ENCODE measurements around the gene GRAPL.
"Not testable (repeated sequence)": the region's sequence is repeated elsewhere in the genome, so short reads cannot be mapped to it uniquely, and the experiment has no call there.

DNA sequence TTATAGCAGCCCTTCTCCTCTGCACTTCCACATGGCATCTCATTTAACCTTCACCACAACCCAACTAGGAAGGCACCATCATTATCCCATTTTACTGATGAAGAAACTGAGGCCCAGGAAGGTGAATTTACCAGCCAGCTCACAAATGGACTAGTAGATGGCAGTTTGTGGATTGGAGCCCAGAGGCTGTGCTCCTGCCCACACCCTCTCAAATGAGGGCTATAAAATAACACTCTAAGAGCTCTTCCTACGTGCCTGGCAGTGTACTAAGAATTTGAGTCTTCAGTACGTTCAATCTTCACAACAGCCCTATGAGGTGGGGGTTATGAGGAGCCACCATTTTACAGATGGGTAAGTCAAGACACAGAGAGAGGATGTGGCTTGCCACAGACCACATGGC is 31.5 kb downstream of the GRAPL start:
- TF ChIP-seq, protein P1, sequence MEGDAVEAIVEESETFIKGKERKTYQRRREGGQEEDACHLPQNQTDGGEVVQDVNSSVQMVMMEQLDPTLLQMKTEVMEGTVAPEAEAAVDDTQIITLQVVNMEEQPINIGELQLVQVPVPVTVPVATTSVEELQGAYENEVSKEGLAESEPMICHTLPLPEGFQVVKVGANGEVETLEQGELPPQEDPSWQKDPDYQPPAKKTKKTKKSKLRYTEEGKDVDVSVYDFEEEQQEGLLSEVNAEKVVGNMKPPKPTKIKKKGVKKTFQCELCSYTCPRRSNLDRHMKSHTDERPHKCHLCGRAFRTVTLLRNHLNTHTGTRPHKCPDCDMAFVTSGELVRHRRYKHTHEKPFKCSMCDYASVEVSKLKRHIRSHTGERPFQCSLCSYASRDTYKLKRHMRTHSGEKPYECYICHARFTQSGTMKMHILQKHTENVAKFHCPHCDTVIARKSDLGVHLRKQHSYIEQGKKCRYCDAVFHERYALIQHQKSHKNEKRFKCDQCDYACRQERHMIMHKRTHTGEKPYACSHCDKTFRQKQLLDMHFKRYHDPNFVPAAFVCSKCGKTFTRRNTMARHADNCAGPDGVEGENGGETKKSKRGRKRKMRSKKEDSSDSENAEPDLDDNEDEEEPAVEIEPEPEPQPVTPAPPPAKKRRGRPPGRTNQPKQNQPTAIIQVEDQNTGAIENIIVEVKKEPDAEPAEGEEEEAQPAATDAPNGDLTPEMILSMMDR (IDR thresholded peaks at IDR 0.05), result not testable (repeated sequence)
- TF ChIP-seq POLR2A (IDR thresholded peaks at IDR 0.05), result not testable (repeated sequence)
